ENCODE data around the gene ZNF587. TPM values are rescaled to one million over a fixed set of nuclear protein-coding genes. Genes with fewer than 3 reads are reported as not detected.

ZNF587 gene
- total and polyA plus RNA-seq, 2 of the 13 experiments (the other 11 are each of a cell fraction or from before 2014, with no cell fraction given), result 8.7 to 17.5 TPM

GRCh38 chr19:57803594-57804325 lies 45.9 kb upstream of the ZNF587 start (continued):
- TF ChIP-seq ZNF687 (CRISPR knock-in tag; IDR thresholded peaks at IDR 0.05), result peak; percentile 33
- TF ChIP-seq SMAD1 (CRISPR knock-in tag; IDR thresholded peaks at IDR 0.05; ENCODE audit: borderline replicate concordance, low read depth), result no peak
- no peak for TF ChIP-seq MXD4 (CRISPR knock-in tag; IDR thresholded peaks at IDR 0.05)
- TF ChIP-seq RARA (CRISPR knock-in tag; IDR thresholded peaks at IDR 0.05), result no peak
- TF ChIP-seq NR2F1 (CRISPR knock-in tag; IDR thresholded peaks at IDR 0.05), result no peak
- no peak for TF ChIP-seq NFATC3 (CRISPR knock-in tag; IDR thresholded peaks at IDR 0.05)
- TF ChIP-seq MIER2 (CRISPR knock-in tag; IDR thresholded peaks at IDR 0.05), result no peak
- no peak for TF ChIP-seq SNRNP70 (IDR thresholded peaks at IDR 0.05; ENCODE audit: low read depth, low read length)
- TF ChIP-seq ZNF282 (IDR thresholded peaks at IDR 0.05; ENCODE audit: partially characterized antibody), result no peak
- peak; percentile 29 for TF ChIP-seq AGO2 (optimal IDR thresholded peaks at IDR 0.05; ENCODE audit: low read depth, low read length)
- no peak for TF ChIP-seq ZNF784 (CRISPR knock-in tag; IDR thresholded peaks at IDR 0.05; ENCODE audit: borderline replicate concordance)
- no peak for TF ChIP-seq IRF1 (CRISPR knock-in tag; IDR thresholded peaks at IDR 0.05; ENCODE audit: low read depth)
- no peak for TF ChIP-seq HNF1B (CRISPR knock-in tag; IDR thresholded peaks at IDR 0.05)
- TF ChIP-seq SIN3A (IDR thresholded peaks at IDR 0.05; ENCODE audit: borderline replicate concordance, low read depth, low read length), result 0 out of 2 replicates have a peak, but pooled peaks have one; percentile 28
- TF ChIP-seq NR2F6 (IDR thresholded peaks at IDR 0.05), result no peak; the same call in 1 of the 2 replicates
- 0 out of 2 replicates have a peak, but pooled peaks have one; percentile 23 for TF ChIP-seq NR2F6 (CRISPR knock-in tag; IDR thresholded peaks at IDR 0.05)
- no peak for TF ChIP-seq MLX (CRISPR knock-in tag; IDR thresholded peaks at IDR 0.05)
- no peak for TF ChIP-seq GPN1 (CRISPR knock-in tag; IDR thresholded peaks at IDR 0.05; ENCODE audit: borderline replicate concordance)
- TF ChIP-seq POGK (CRISPR knock-in tag; conservative IDR thresholded peaks at IDR 0.05), result no peak
- no peak for TF ChIP-seq SP1 (IDR thresholded peaks at IDR 0.05)
- no peak for TF ChIP-seq SP1 (CRISPR knock-in tag; IDR thresholded peaks at IDR 0.05)
